Ascending aorta (tissue), 2 donors: ENCODE results near the gene MAP1LC3B. TPM values are rescaled to one million over a fixed set of nuclear protein-coding genes. Genes with fewer than 3 reads are reported as not detected.

Experiments
- DNase-seq, 2 donors: peaks; one replicate each; pipeline ENCODE4 v3.0.0-alpha.2; 2019; ENCODE audit warnings: low spot score in 2 of 2
- H3K27ac ChIP-seq, 2 donors: fragments of 200-600 bp; sonication (generic); one replicate each; pipeline ENCODE4 v1.5.1; 2016 to 2017; ENCODE audit warnings: mild to moderate bottlenecking in 1 of 2
- H3K27me3 ChIP-seq: fragments of 200-600 bp; sonication (generic); one replicate; pipeline ENCODE4 v1.5.1; 2017
- H3K36me3 ChIP-seq, 2 donors: fragments of 200-600 bp; sonication (generic); one replicate each; pipeline ENCODE4 v1.5.1; 2016
- H3K4me1 ChIP-seq, 2 donors: fragments of 200-600 bp; sonication (generic); one replicate each; pipeline ENCODE4 v1.5.1; 2016 to 2017; ENCODE audit warnings: mild to moderate bottlenecking in 1 of 2
- H3K4me3 ChIP-seq, 2 donors: fragments of 200-600 bp; sonication (generic); one replicate each; pipeline ENCODE4 v1.5.1; 2016 to 2017; ENCODE audit warnings: mild to moderate bottlenecking in 1 of 2
- H3K9me3 ChIP-seq, 2 donors: fragments of 200-600 bp; sonication (generic); one replicate each; pipeline ENCODE4 v1.5.1; 2016
- CTCF ChIP-seq, 3 experiments: fragments of 200-600 bp in 2 of 3; fragments of 450-650 bp in 1 of 3; sonication (generic) in 2 of 3; IDR thresholded peaks; one replicate each; pipeline ENCODE4 v1.5.1; 2016 to 2019; ENCODE audit warnings: antibody characterized with exemption in 3 of 3, mild to moderate bottlenecking in 1 of 3, moderate library complexity in 1 of 3
- intact Hi-C: fragments of 100-400 bp; cut with DNase I; formaldehyde crosslinking; loops from one replicate; pipeline ENCODE4 v1.15.1; 2023
- total RNA-seq: library from RNA; depleted of rRNA; stranded (reverse); fragments of >200 nt; gene quantifications from one replicate; pipeline ENCODE4 v1.1.0, GENCODE V29; 2016

Gene MAP1LC3B
- total RNA-seq, 1 donor from 2014 or later = 37.0 TPM

GRCh38 chr16:87414251-87414680, 22.1 kb downstream of the MAP1LC3B start:
- no peaks in the 10 kb centered on the region for H3K27me3 ChIP-seq
- TF ChIP-seq CTCF (IDR thresholded peaks at IDR 0.05) = no peak
- no peaks in the 10 kb centered on the region for H3K9me3 ChIP-seq
- peaks cover 56 to 85% of the 10 kb centered on the region in 2 donors for H3K36me3 ChIP-seq
- H3K27ac ChIP-seq = no peak overlapping the region
- no peak overlapping the region for H3K4me3 ChIP-seq
- no peak for DNase-seq
- H3K4me1 ChIP-seq = no peaks in the 10 kb centered on the region
- intact Hi-C loops = no loop called here

GRCh38 chr16:87415441-87415840, 23.3 kb downstream of the MAP1LC3B start:
- no peak for TF ChIP-seq CTCF (IDR thresholded peaks at IDR 0.05)
- no peaks in the 10 kb centered on the region for H3K9me3 ChIP-seq
- intact Hi-C loops = loop anchor here (5.0 kb wide), 1 partner anchor 72 kb away; no protein-coding TSS in a partner anchor
- no peak overlapping the region for H3K4me3 ChIP-seq
- no peak overlapping the region for H3K27ac ChIP-seq
- DNase-seq = no peak
- peaks cover 63 to 80% of the 10 kb centered on the region in 2 donors for H3K36me3 ChIP-seq
- H3K27me3 ChIP-seq = no peaks in the 10 kb centered on the region
- H3K4me1 ChIP-seq = no peaks in the 10 kb centered on the region

- Histone ChIP-seq H3K4me1 (no peaks in the 10 kb centered on the region), H3K9me3 (no peaks in the 10 kb centered on the region), H3K27me3 (no peaks in the 10 kb centered on the region), H3K27ac (no peak overlapping the region), H3K4me3 (no peak overlapping the region), H3K36me3 (peaks cover 61 to 80% of the 10 kb centered on the region in 2 donors)
- peak; percentile 32 to 70 (median 57) for TF ChIP-seq CTCF (IDR thresholded peaks at IDR 0.05)
- no peak for DNase-seq
- intact Hi-C loops = loop anchor here (1.0 to 5.0 kb wide), 4 partner anchors 70 to 220 kb away; no protein-coding TSS in a partner anchor
Observed at GRCh38 chr16:87416826-87417527, 24.8 kb downstream of the MAP1LC3B start.

GRCh38 chr16:87417528-87417910, 25.4 kb downstream of the MAP1LC3B start:
- no peaks in the 10 kb centered on the region for H3K4me1 ChIP-seq
- no peak overlapping the region for H3K4me3 ChIP-seq
- no peak overlapping the region for H3K27ac ChIP-seq
- DNase-seq = no peak
- H3K9me3 ChIP-seq = no peaks in the 10 kb centered on the region
- H3K27me3 ChIP-seq = no peaks in the 10 kb centered on the region
- TF ChIP-seq CTCF (IDR thresholded peaks at IDR 0.05) = no peak
- intact Hi-C loops = loop anchor here (2.0 to 5.0 kb wide), 3 partner anchors 70 to 219 kb away; no protein-coding TSS in a partner anchor
- H3K36me3 ChIP-seq = peaks cover 58 to 80% of the 10 kb centered on the region in 2 donors

- H3K9me3 ChIP-seq = no peaks in the 10 kb centered on the region
- no peak overlapping the region for H3K27ac ChIP-seq
- no peaks in the 10 kb centered on the region for H3K27me3 ChIP-seq
- H3K4me3 ChIP-seq = no peak overlapping the region
- H3K4me1 ChIP-seq = no peaks in the 10 kb centered on the region
- intact Hi-C loops = loop anchor here (5.0 kb wide), 1 partner anchor 69 kb away; no protein-coding TSS in a partner anchor
- H3K36me3 ChIP-seq = peaks cover 58 to 79% of the 10 kb centered on the region in 2 donors
- TF ChIP-seq CTCF (IDR thresholded peaks at IDR 0.05) = no peak
- no peak for DNase-seq
Observed at GRCh38 chr16:87418216-87418615, 26.1 kb downstream of the MAP1LC3B start.
